ENCODE results near the gene TMEM205.

TMEM205 gene

GRCh38 chr19:11331502-11331901 lies 14.6 kb downstream of the TMEM205 start:
- H3K36me3 ChIP-seq (ENCODE audit: control insufficient read depth, insufficient read depth, low read length): peaks cover 7% of the 10 kb centered on the region
- H3K27me3 ChIP-seq (replicated peaks; ENCODE audit: control insufficient read depth, insufficient read depth, low read length): no peaks in the 10 kb centered on the region
- DNase-seq (ENCODE audit: extremely low read depth, insufficient read length): no peak
- no peak overlapping the region for H3K4me3 ChIP-seq (replicated peaks; ENCODE audit: low read depth, low read length)
- no peak for TF ChIP-seq CTCF (IDR thresholded peaks at IDR 0.05; ENCODE audit: insufficient read depth, low read length, poor library complexity, severe bottlenecking)

GRCh38 chr19:11330127-11330526 lies 15.9 kb downstream of the TMEM205 start:
- TF ChIP-seq CTCF (IDR thresholded peaks at IDR 0.05; ENCODE audit: insufficient read depth, low read length, poor library complexity, severe bottlenecking): no peak
- no peaks in the 10 kb centered on the region for H3K27me3 ChIP-seq (replicated peaks; ENCODE audit: control insufficient read depth, insufficient read depth, low read length)
- peaks cover 2% of the 10 kb centered on the region for H3K36me3 ChIP-seq (ENCODE audit: control insufficient read depth, insufficient read depth, low read length)
- no peak for DNase-seq (ENCODE audit: extremely low read depth, insufficient read length)
- H3K4me3 ChIP-seq (replicated peaks; ENCODE audit: low read depth, low read length): no peak overlapping the region

GRCh38 chr19:11325544-11325943 lies 20.5 kb downstream of the TMEM205 start:
- no peaks in the 10 kb centered on the region; the same call in none of the 2 replicates for H3K36me3 ChIP-seq (ENCODE audit: control insufficient read depth, insufficient read depth, low read length)
- no peak for DNase-seq (ENCODE audit: extremely low read depth, insufficient read length)
- H3K27me3 ChIP-seq (replicated peaks; ENCODE audit: control insufficient read depth, insufficient read depth, low read length): no peaks in the 10 kb centered on the region
- H3K4me3 ChIP-seq (replicated peaks; ENCODE audit: low read depth, low read length): no peak overlapping the region
- no peak for TF ChIP-seq CTCF (IDR thresholded peaks at IDR 0.05; ENCODE audit: insufficient read depth, low read length, poor library complexity, severe bottlenecking)

GRCh38 chr19:11324748-11325389 lies 21.2 kb downstream of the TMEM205 start:
- Histone ChIP-seq H3K4me3 (replicated peaks; ENCODE audit: low read depth, low read length) (no peak overlapping the region), H3K36me3 (ENCODE audit: control insufficient read depth, insufficient read depth, low read length) (no peaks in the 10 kb centered on the region; the same call in none of the 2 replicates), H3K27me3 (replicated peaks; ENCODE audit: control insufficient read depth, insufficient read depth, low read length) (no peaks in the 10 kb centered on the region)
- DNase-seq (ENCODE audit: extremely low read depth, insufficient read length): no peak
- TF ChIP-seq CTCF (IDR thresholded peaks at IDR 0.05; ENCODE audit: insufficient read depth, low read length, poor library complexity, severe bottlenecking): no peak

- Histone ChIP-seq H3K36me3 (ENCODE audit: control insufficient read depth, insufficient read depth, low read length) (no peaks in the 10 kb centered on the region; the same call in 1 of the 2 replicates), H3K4me3 (replicated peaks; ENCODE audit: low read depth, low read length) (no peak overlapping the region), H3K27me3 (replicated peaks; ENCODE audit: control insufficient read depth, insufficient read depth, low read length) (no peaks in the 10 kb centered on the region)
- TF ChIP-seq CTCF (IDR thresholded peaks at IDR 0.05; ENCODE audit: insufficient read depth, low read length, poor library complexity, severe bottlenecking): no peak
- peak; percentile 80 for DNase-seq (ENCODE audit: extremely low read depth, insufficient read length)
These were observed 21.9 kb downstream of the TMEM205 start for GRCh38 chr19:11324079-11324661.

Measured in GM06990 (cell line).